ENCODE data around the gene DNM1L.

- TF ChIP-seq CTCF (conservative IDR thresholded peaks at IDR 0.05; ENCODE audit: low read depth, low read length) (no peak), EZH2 (IDR thresholded peaks at IDR 0.05; ENCODE audit: borderline replicate concordance, low read depth, low read length, poor library complexity, severe bottlenecking) (no peak)
These were observed 28.6 kb upstream of the DNM1L start for GRCh38 chr12:32650508-32650907.

Measured in A673 (cell line).